Measurements from ENCODE around the gene SGSM1. TPM values are rescaled to one million over a fixed set of nuclear protein-coding genes. Genes with fewer than 3 reads are reported as not detected.

The SGSM1 gene
- total RNA-seq, 1 donor from 2014 or later = 1.2 TPM

Small RNA genes lying within 50 kb of the gene (small RNA-seq; reads per million reads assigned to genes)
- gene RF00275 (ENCODE audit: low replicate concordance) = not detected

Other genes with a start within 250 kb of the SGSM1 start
- gene LRRC75B, start 213.1 kb upstream of the SGSM1 start, total RNA-seq = 7.6 TPM
- gene GGT1, start 203.0 kb upstream of the SGSM1 start, total RNA-seq = 1.1 TPM
- gene PIWIL3, start 31.5 kb upstream of the SGSM1 start, total RNA-seq = not detected
- not detected for gene LHFPL7, start 140.5 kb downstream of the SGSM1 start, total RNA-seq
- gene KIAA1671, start 146.5 kb downstream of the SGSM1 start, total RNA-seq = 31.7 TPM

All from tongue (tissue), 2 donors.